GM12891 (cell line): ENCODE data around the gene UNC119B.

Source experiments
- PAX5 ChIP-seq: IDR thresholded peaks from 2 replicates; pipeline ENCODE4 v1.6.1; 2011; ENCODE audit warnings: low read length, moderate library complexity, mild to moderate bottlenecking; ENCODE audit not compliant: insufficient read depth, severe bottlenecking
- POLR2A ChIP-seq: IDR thresholded peaks from 2 replicates; pipeline ENCODE4 v1.6.1; 2011; ENCODE audit warnings: low read depth, low read length, control low read depth
- POLR2AphosphoS5 ChIP-seq: IDR thresholded peaks from 2 replicates; pipeline ENCODE4 v1.6.1; 2011; ENCODE audit warnings: low read depth, low read length, control low read depth
- POU2F2 ChIP-seq: IDR thresholded peaks from 2 replicates; pipeline ENCODE4 v1.6.1; 2011; ENCODE audit warnings: low read depth, mild to moderate bottlenecking, control low read depth, low read length, moderate library complexity
- TAF1 ChIP-seq: IDR thresholded peaks from 2 replicates; pipeline ENCODE4 v1.6.1; 2011; ENCODE audit warnings: low read depth, low read length, control low read depth

- TF ChIP-seq POLR2A = no peak
- TF ChIP-seq POLR2AphosphoS5 = no peak
- no peak for TF ChIP-seq TAF1
- TF ChIP-seq PAX5 = no peak
- TF ChIP-seq POU2F2 = no peak
These were observed 7.6 kb upstream of the UNC119B start for GRCh38 chr12:120702637-120703036.
